ENCODE measurements around the gene ATCAY.

GRCh38 chr19:3857449-3858003 is 23.0 kb upstream of the ATCAY start:
- TF ChIP-seq POLR2A (IDR thresholded peaks at IDR 0.05) (no peak), CTCF (IDR thresholded peaks at IDR 0.05) (no peak)
